ENCODE data around the gene RAMACL. TPM values are rescaled to one million over a fixed set of nuclear protein-coding genes. Genes with fewer than 3 reads are reported as not detected.

RAMACL gene
- total RNA-seq, 4 donors from 2014 or later = 3.7 to 13.4 (median 9.0) TPM

- Histone ChIP-seq H3K9me3 (no peaks in the 10 kb centered on the region), H3K4me1 (peaks cover 15 to 20% of the 10 kb centered on the region in 2 donors), H3K36me3 (no peaks in the 10 kb centered on the region), H3K27ac (no peak overlapping the region), H3K4me3 (replicated peaks in 1 of 3) (no peak overlapping the region), H3K27me3 (no peaks in the 10 kb centered on the region)
- 87 to 90% methylated on average over 8 of the region's 8 CpGs for WGBS, 2 donors
- no peak for DNase-seq
- TF ChIP-seq POLR2A (IDR thresholded peaks at IDR 0.05) (no peak), CTCF (IDR thresholded peaks at IDR 0.05) (no peak)
- intact Hi-C loops (cut with DNase I) = no loop called here
Observed at GRCh38 chr6:166567813-166568212, 18.7 kb downstream of the RAMACL start.

GRCh38 chr6:166567107-166567506 lies 19.4 kb downstream of the RAMACL start:
- 91 to 94% methylated on average over 7 to 8 of the region's 8 CpGs for WGBS, 2 donors
- DNase-seq = no peak
- Histone ChIP-seq H3K4me3 (replicated peaks in 1 of 3) (no peak overlapping the region), H3K4me1 (peaks cover 10 to 13% of the 10 kb centered on the region in 2 donors), H3K36me3 (no peaks in the 10 kb centered on the region), H3K9me3 (no peaks in the 10 kb centered on the region), H3K27ac (no peak overlapping the region), H3K27me3 (no peaks in the 10 kb centered on the region)
- intact Hi-C loops (cut with DNase I) = no loop called here
- no peak for TF ChIP-seq POLR2A (IDR thresholded peaks at IDR 0.05)
- no peak for TF ChIP-seq CTCF (IDR thresholded peaks at IDR 0.05)

- Histone ChIP-seq H3K27ac (no peak overlapping the region), H3K36me3 (no peaks in the 10 kb centered on the region), H3K27me3 (no peaks in the 10 kb centered on the region), H3K4me1 (peaks cover 5% of the 10 kb centered on the region in 2 donors), H3K9me3 (no peaks in the 10 kb centered on the region), H3K4me3 (replicated peaks in 1 of 3) (no peak overlapping the region)
- 90 to 93% methylated on average over 8 to 12 of the region's 12 CpGs for WGBS, 2 donors
- TF ChIP-seq POLR2A (IDR thresholded peaks at IDR 0.05) (no peak), CTCF (IDR thresholded peaks at IDR 0.05) (no peak)
- intact Hi-C loops (cut with DNase I) = no loop called here
- no peak for DNase-seq
Observed at GRCh38 chr6:166566026-166567011, 20.2 kb downstream of the RAMACL start.

- Histone ChIP-seq H3K4me3 (replicated peaks in 1 of 3) (no peak overlapping the region), H3K36me3 (no peaks in the 10 kb centered on the region), H3K27ac (no peak overlapping the region), H3K9me3 (no peaks in the 10 kb centered on the region), H3K4me1 (no peaks in the 10 kb centered on the region), H3K27me3 (no peaks in the 10 kb centered on the region)
- 87 to 89% methylated on average over 13 to 20 of the region's 24 CpGs for WGBS, 2 donors
- DNase-seq = no peak
- no peak for TF ChIP-seq CTCF (IDR thresholded peaks at IDR 0.05)
- TF ChIP-seq POLR2A (IDR thresholded peaks at IDR 0.05) = no peak
- intact Hi-C loops (cut with DNase I) = no loop called here
Observed at GRCh38 chr6:166565084-166565967, 21.2 kb downstream of the RAMACL start.
